Panc1 (cell line): Measurements from ENCODE around the gene KCNMA1. TPM values are rescaled to one million over a fixed set of nuclear protein-coding genes. Genes with fewer than 3 reads are reported as not detected.
A peak's percentile ranks its signal among the peaks of the same experiment; 100 is the strongest.

ENCODE experiments used
- ATAC-seq: fragments of 200-7000 bp; cut with Tn5 transposase; 2 replicates; pipeline ENCODE4 v1.9.1; 2020; ENCODE audit warnings: mild to moderate bottlenecking, moderate library complexity
- BruUV-seq: library from RNA; stranded (reverse); fragments of 400-500 nt; replicated peaks from 2 replicates; lab custom pipeline; 2021; lab: Mats Ljungman, UMichigan
- CTCF ChIA-PET: fragments of 300-600 bp; sonication (Branson Sonifier 250); formaldehyde crosslinking; loops from one replicate; lab custom pipeline; 2022; ENCODE audit warnings: antibody characterized with exemption; lab: Charles Lee
- POLR2A ChIA-PET: fragments of 300-600 bp; sonication (Branson Sonifier 250); formaldehyde crosslinking; loops from one replicate; lab custom pipeline; 2022; ENCODE audit warnings: antibody characterized with exemption; lab: Charles Lee
- DNase-seq: peaks from one replicate; pipeline ENCODE4 v3.0.0-alpha.2; 2010; ENCODE audit warnings: low read depth, low spot score
- H3K27ac ChIP-seq: 2 replicates; pipeline ENCODE4 v1.5.1; 2011; ENCODE audit warnings: mild to moderate bottlenecking, low read length, inconsistent platforms
- H3K27me3 ChIP-seq: fragments of 200-500 bp; sonication (Bioruptor generic); 2 replicates; pipeline ENCODE4 v1.6.0; 2014; ENCODE audit warnings: low read length, inconsistent platforms; ENCODE audit not compliant: control insufficient read depth, insufficient read depth
- H3K36me3 ChIP-seq: fragments of 200-500 bp; sonication (Bioruptor generic); 2 replicates; pipeline ENCODE4 v1.5.1; 2014; ENCODE audit warnings: inconsistent platforms, mild to moderate bottlenecking, low read length, moderate library complexity; ENCODE audit not compliant: control insufficient read depth, insufficient read depth
- H3K4me1 ChIP-seq: 2 replicates; pipeline ENCODE4 v1.5.1; 2011; ENCODE audit warnings: inconsistent platforms, mild to moderate bottlenecking, low read length, moderate library complexity; ENCODE audit not compliant: control insufficient read depth, insufficient read depth
- H3K4me3 ChIP-seq, 2 experiments: 2 replicates each; pipeline ENCODE4 v1.5.1; 2011 to 2012; ENCODE audit warnings: low read depth in 2 of 2, low read length in 2 of 2, mild to moderate bottlenecking in 2 of 2, inconsistent platforms in 1 of 2, moderate library complexity in 1 of 2
- H3K9me3 ChIP-seq: fragments of 200-500 bp; sonication (Bioruptor generic); 2 replicates; pipeline ENCODE4 v1.5.1; 2014; ENCODE audit warnings: low read depth, mild to moderate bottlenecking, inconsistent platforms, low read length, moderate library complexity; ENCODE audit not compliant: control insufficient read depth, insufficient read depth
- POLR2AphosphoS5 ChIP-seq: IDR thresholded peaks from 2 replicates; pipeline ENCODE4 v1.6.1; 2012; ENCODE audit warnings: mild to moderate bottlenecking, low read depth, low read length, moderate library complexity
- SIN3A ChIP-seq: IDR thresholded peaks from 2 replicates; pipeline ENCODE4 v1.6.1; 2012; ENCODE audit warnings: low read depth, mild to moderate bottlenecking, low read length, moderate library complexity, borderline replicate concordance; ENCODE audit not compliant: insufficient read depth
- TCF7L2 ChIP-seq: IDR thresholded peaks from 2 replicates; pipeline ENCODE4 v1.6.1; 2011; ENCODE audit warnings: mild to moderate bottlenecking, low read depth, low read length, inconsistent platforms
- in situ Hi-C: cut with HindIII; loops from 2 replicates; pipeline ENCODE4 v1.10.0; 2016; ENCODE audit warnings: low sequenced_read_pairs, low pct_unique_long_range_greater_than_20kb
- intact Hi-C: fragments of 100-400 bp; cut with micrococcal nuclease; formaldehyde crosslinking; loops from one replicate; pipeline ENCODE4 v1.10.0; 2022; ENCODE audit not compliant: unreplicated experiment
- total RNA-seq: library from RNA; stranded (reverse); gene quantifications from one replicate; pipeline ENCODE4 v1.2.1, GENCODE V29; 2021; ENCODE audit not compliant: unreplicated experiment
- TF ChIP-seq, protein P1 (sequence below), 2 experiments: IDR thresholded peaks; 2 replicates each; pipeline ENCODE4 v1.6.1; 2011 to 2012; ENCODE audit warnings: low read depth in 2 of 2, control low read depth in 1 of 2, low read length in 1 of 2, mild to moderate bottlenecking in 1 of 2, moderate library complexity in 1 of 2; ENCODE audit not compliant: insufficient read depth in 1 of 2
- TF ChIP-seq, protein P2 (sequence below): fragments of 450-650 bp; IDR thresholded peaks from 2 replicates; pipeline ENCODE4 v1.5.1; 2017; ENCODE audit warnings: mild to moderate bottlenecking

KCNMA1 gene
- total RNA-seq, 1 experiment from 2014 or later: 91.9 TPM

DNA sequence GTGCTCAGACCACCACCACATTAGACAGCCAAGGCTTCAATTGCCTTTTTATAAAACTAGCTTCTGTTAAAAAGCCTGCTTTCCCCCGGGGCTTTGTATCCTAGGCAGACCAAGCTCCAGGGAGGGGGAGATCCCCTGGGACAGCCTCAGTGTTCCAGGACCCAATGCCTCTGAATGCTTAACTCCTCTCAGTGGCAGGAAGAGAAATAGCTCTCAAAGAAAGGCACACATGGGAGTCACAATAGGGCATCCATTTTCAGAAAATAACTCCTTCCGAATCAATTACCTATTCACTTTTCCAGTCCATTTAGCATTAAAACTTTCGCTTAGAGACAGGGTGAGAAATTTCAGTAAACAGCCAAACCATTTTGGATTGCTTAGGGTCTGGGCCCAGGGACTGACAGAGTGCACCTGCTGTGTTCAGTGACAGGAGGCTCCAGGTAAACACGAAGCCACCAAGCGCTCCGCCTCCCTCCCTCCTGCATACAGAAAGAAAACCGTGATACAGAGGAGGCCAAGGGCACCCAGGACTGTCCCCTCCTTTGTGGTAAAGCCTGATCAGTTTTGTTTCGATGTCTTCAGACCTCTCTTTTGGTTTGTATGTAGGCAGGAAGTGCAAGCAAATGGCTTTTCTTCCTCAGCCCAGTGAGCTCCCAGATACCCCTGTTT, 599.7 kb downstream of the KCNMA1 start:
- ChIA-PET POLR2A (no interaction called here), CTCF (no interaction called here)
- Histone ChIP-seq H3K36me3 (0 out of 2 replicates have a peak, but pooled peaks cover 3% of the 10 kb centered on the region), H3K27ac (no peak overlapping the region), H3K27me3 (no peaks in the 10 kb centered on the region), H3K4me3 (no peak overlapping the region), H3K9me3 (no peaks in the 10 kb centered on the region), H3K4me1 (no peaks in the 10 kb centered on the region)
- intact Hi-C loops (no loop called here), in situ Hi-C loops (no loop called here)
- TF ChIP-seq SIN3A: no peak
- TF ChIP-seq POLR2AphosphoS5: no peak
- TF ChIP-seq, protein P1, sequence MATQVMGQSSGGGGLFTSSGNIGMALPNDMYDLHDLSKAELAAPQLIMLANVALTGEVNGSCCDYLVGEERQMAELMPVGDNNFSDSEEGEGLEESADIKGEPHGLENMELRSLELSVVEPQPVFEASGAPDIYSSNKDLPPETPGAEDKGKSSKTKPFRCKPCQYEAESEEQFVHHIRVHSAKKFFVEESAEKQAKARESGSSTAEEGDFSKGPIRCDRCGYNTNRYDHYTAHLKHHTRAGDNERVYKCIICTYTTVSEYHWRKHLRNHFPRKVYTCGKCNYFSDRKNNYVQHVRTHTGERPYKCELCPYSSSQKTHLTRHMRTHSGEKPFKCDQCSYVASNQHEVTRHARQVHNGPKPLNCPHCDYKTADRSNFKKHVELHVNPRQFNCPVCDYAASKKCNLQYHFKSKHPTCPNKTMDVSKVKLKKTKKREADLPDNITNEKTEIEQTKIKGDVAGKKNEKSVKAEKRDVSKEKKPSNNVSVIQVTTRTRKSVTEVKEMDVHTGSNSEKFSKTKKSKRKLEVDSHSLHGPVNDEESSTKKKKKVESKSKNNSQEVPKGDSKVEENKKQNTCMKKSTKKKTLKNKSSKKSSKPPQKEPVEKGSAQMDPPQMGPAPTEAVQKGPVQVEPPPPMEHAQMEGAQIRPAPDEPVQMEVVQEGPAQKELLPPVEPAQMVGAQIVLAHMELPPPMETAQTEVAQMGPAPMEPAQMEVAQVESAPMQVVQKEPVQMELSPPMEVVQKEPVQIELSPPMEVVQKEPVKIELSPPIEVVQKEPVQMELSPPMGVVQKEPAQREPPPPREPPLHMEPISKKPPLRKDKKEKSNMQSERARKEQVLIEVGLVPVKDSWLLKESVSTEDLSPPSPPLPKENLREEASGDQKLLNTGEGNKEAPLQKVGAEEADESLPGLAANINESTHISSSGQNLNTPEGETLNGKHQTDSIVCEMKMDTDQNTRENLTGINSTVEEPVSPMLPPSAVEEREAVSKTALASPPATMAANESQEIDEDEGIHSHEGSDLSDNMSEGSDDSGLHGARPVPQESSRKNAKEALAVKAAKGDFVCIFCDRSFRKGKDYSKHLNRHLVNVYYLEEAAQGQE (IDR thresholded peaks at IDR 0.05; ENCODE audit: insufficient read depth in 1 of 2, low read depth in 2 of 2, low read length in 1 of 2): no peak
- TF ChIP-seq, protein P2, sequence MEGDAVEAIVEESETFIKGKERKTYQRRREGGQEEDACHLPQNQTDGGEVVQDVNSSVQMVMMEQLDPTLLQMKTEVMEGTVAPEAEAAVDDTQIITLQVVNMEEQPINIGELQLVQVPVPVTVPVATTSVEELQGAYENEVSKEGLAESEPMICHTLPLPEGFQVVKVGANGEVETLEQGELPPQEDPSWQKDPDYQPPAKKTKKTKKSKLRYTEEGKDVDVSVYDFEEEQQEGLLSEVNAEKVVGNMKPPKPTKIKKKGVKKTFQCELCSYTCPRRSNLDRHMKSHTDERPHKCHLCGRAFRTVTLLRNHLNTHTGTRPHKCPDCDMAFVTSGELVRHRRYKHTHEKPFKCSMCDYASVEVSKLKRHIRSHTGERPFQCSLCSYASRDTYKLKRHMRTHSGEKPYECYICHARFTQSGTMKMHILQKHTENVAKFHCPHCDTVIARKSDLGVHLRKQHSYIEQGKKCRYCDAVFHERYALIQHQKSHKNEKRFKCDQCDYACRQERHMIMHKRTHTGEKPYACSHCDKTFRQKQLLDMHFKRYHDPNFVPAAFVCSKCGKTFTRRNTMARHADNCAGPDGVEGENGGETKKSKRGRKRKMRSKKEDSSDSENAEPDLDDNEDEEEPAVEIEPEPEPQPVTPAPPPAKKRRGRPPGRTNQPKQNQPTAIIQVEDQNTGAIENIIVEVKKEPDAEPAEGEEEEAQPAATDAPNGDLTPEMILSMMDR: no peak
- no peak for TF ChIP-seq TCF7L2
- ATAC-seq (peak; percentile 52; the same call in 1 of the 2 replicates), DNase-seq (no peak)
- no TSS peak for BruUV-seq

DNA sequence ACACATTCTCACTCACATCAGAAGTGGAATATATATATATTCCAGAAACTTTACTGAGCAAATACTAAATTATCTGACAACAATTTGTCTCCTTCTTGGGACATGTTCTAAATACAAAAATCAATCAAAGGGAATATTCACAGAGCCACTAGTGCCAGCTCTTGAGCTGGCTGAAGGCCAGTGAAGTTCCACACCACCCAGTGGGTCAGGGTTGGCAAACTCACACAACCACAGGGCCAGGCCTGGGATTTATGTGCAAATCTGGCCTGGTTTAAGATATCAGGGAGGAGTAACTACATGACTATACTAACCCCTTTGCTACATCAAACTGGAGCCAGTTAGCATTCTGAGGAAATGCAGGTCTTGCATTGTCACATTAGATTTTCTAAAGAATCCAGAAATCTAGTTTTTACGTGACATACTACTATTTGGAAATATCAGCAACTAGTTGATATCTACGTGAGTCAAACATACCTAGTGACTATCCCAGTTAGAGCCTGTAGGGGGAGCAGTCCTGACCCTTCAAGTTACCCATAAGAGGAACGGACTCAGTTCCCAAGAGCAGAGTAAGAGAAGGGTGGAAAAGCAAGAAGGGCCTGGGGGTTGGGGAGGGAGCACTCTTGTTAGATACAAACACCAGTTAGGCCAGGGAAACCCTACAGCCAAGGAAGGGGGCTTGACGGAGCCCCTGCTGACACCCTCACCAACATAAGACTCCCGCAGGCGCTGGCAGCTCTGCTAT, 600.4 kb downstream of the KCNMA1 start:
- intact Hi-C loops: no loop called here

More for the DNA sequence above, 600.4 kb downstream of the KCNMA1 start:
- peak; percentile 24 for DNase-seq
- TF ChIP-seq SIN3A: no peak
- TF ChIP-seq, protein P2: peak; percentile 91
- Histone ChIP-seq H3K27ac (no peak overlapping the region), H3K4me3 (no peak overlapping the region), H3K36me3 (0 out of 2 replicates have a peak, but pooled peaks cover 3% of the 10 kb centered on the region), H3K9me3 (no peaks in the 10 kb centered on the region), H3K27me3 (no peaks in the 10 kb centered on the region), H3K4me1 (no peaks in the 10 kb centered on the region)
- CTCF ChIA-PET: no interaction called here
- POLR2A ChIA-PET: no interaction called here
- in situ Hi-C loops: no loop called here
- peak; percentile 65; the same call in 1 of the 2 replicates for ATAC-seq
- BruUV-seq: no TSS peak
